ENCODE data around the gene CDC42.

Gene CDC42

DNA sequence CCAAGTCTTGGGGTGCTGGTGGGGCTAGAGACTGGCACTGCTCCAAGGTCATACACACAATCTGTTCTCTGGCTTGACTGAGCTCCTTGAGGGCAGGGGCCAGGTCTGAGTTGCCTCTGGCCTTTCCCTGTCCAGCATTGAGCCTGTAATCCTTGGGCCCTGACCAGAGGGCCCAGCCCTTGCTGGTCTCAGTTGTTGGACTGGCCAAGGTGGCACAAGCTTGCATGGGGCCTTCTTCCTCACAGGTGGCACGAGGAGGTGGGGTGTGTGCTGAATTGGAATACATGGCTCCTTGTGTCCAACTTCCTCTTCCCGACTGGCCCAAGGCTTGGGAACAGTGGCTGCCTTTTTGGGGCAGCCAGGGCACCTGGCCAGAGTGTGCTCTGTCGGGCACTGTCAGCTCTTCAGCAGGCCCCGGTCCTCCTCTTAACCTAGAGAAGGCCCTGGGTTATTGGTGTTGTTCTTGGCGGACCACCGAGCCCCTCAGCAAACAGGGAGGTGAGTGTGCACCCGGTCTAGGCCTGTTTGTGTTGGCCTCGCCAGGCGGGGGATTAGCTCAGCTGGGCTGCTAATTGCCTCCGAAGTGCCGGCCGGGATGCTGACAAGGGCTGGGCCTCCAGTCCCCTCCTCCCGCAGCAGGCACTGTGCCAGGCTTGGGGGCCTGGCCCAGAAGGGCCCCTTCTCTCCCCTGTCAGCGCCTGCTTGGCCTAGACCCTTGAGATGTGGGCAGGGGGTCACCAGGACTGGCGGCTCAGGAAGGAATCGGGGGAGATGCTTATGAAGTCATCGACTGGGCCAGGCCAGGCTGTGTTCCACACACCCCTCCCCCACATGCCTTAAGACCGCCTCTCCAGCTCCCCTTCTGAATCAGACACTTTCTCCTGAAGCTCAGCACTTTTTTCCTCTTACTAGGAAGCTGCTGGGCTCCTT lies 61.8 kb downstream of the CDC42 start:
- TF ChIP-seq, protein P1, sequence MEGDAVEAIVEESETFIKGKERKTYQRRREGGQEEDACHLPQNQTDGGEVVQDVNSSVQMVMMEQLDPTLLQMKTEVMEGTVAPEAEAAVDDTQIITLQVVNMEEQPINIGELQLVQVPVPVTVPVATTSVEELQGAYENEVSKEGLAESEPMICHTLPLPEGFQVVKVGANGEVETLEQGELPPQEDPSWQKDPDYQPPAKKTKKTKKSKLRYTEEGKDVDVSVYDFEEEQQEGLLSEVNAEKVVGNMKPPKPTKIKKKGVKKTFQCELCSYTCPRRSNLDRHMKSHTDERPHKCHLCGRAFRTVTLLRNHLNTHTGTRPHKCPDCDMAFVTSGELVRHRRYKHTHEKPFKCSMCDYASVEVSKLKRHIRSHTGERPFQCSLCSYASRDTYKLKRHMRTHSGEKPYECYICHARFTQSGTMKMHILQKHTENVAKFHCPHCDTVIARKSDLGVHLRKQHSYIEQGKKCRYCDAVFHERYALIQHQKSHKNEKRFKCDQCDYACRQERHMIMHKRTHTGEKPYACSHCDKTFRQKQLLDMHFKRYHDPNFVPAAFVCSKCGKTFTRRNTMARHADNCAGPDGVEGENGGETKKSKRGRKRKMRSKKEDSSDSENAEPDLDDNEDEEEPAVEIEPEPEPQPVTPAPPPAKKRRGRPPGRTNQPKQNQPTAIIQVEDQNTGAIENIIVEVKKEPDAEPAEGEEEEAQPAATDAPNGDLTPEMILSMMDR (IDR thresholded peaks at IDR 0.05; ENCODE audit: insufficient read depth, low read length, missing control alignments), result no peak
- no peak overlapping the region for H3K4me3 ChIP-seq (ENCODE audit: low read depth, low read length)
- no peak for DNase-seq (ENCODE audit: low read depth, low spot score)
- ChIA-PET POLR2A (no interaction called here), CTCF (interaction anchor here (1.0 to 2.8 kb wide), 4 partner anchors 9 to 302 kb away, joined by 3 to 20 read pairs (median 6); no protein-coding TSS in a partner anchor)

DNA sequence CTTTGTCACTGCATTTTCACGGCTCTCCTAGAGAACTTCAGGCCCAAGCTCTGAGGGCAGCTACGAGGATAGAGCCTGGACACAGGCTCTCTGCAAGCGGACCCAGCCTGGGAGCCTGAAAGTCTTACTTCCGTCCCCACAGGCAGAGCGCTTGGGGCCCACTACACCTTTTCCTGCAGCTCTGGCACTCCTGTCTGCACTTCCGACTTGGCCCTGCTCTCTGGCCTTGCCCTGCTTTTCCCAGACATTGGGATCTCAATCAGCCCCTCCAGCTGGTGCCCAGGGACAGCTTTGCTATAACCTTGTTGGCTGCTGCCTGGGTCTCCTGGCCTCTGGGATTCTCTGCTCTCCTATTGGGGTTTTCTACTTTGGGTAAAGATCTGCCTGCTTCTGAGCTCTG lies 62.8 kb downstream of the CDC42 start:
- no peak overlapping the region for H3K4me3 ChIP-seq (ENCODE audit: low read depth, low read length)
- no peak for DNase-seq (ENCODE audit: low read depth, low spot score)
- TF ChIP-seq, protein P1 (IDR thresholded peaks at IDR 0.05; ENCODE audit: insufficient read depth, low read length, missing control alignments), result no peak
- ChIA-PET CTCF (interaction anchor here (1.1 to 2.8 kb wide), 3 partner anchors 10 to 301 kb away, joined by 3 to 20 read pairs (median 10); no protein-coding TSS in a partner anchor), POLR2A (no interaction called here)

DNA sequence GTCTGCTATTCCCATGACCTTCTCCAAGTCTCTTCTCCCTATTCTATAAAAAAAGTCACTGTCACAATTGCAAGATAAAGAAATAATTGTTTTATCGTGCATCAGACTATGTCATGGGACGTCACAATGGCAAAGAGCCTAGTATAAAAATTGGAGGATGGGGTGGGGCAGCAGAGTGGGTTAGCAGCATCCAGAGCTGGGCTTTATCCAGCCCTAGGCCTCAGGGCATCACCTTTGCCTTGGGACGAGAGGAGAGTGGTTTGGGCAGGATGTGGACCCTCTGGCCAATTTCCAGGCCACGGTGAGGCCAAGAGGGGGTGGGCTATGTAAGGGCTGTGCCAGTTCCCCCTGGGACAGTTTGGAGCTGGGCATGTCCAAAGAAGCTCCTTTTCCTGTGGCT lies 64.7 kb downstream of the CDC42 start:
- POLR2A ChIA-PET, result no interaction called here
- CTCF ChIA-PET, result interaction anchor here (1.3 to 2.1 kb wide), 3 partner anchors 9 to 299 kb away, joined by 5 to 8 read pairs (median 6); no protein-coding TSS in a partner anchor
- TF ChIP-seq, protein P1 (IDR thresholded peaks at IDR 0.05; ENCODE audit: insufficient read depth, low read length, missing control alignments), result no peak
- DNase-seq (ENCODE audit: low read depth, low spot score), result no peak
- H3K4me3 ChIP-seq (ENCODE audit: low read depth, low read length), result no peak overlapping the region

DNA sequence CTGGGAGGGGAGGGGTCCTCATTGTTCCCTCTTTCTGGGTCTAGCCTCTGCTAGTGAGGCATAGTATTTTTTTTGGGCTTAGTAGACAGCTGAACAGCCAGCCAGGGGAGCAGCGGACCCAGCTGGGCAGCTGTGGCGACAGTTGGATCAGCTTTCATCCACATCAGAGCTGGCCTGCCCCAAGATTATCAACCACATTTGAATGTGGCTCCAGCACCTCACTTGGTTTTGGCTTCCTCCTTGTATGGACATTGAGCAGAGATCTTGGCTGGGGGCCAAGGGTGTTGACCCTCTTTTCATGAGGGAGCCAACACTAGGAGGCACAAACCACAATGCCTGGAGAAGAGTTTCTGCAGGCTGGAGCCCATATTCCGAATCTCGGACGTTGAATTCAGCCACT lies 65.3 kb downstream of the CDC42 start:
- POLR2A ChIA-PET, result no interaction called here
- no peak overlapping the region for H3K4me3 ChIP-seq (ENCODE audit: low read depth, low read length)
- DNase-seq (ENCODE audit: low read depth, low spot score), result no peak
- CTCF ChIA-PET, result interaction anchor here (1.3 to 2.1 kb wide), 3 partner anchors 9 to 299 kb away, joined by 5 to 8 read pairs (median 6); no protein-coding TSS in a partner anchor
- TF ChIP-seq, protein P1 (IDR thresholded peaks at IDR 0.05; ENCODE audit: insufficient read depth, low read length, missing control alignments), result no peak

DNA sequence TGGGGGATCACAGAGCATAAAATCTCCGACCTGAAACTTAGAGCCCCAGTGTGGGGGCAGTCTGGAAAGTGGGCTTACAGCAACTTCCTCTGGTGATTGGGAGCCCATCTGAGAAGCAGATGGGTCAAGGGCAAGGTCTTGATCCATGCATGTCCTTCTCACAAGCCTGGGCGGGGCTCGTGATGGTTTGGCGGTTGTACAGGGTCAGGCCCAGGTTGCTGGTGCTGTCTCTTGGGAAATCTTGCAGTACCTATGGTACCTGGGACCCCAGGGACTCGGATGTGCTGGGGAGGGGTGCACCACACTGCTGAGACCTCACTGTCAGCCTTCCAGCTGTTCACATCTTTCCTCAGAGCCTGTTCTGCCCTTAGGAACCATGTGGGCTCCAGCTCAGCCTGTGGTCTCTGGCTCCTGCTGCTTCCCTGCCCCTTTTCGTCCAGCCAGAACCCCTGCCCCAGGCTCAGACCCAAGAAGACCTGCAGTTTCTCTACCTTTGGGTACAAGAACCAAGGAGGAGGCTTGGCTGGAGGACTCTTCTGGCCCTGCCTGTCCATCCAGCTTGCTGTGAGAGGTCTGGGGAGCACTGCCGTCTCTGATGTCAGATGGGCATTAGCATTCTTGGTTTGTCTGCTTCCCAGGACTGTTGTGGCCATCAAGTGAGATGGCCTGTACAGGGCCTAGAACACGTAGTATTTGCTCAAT lies 65.9 kb downstream of the CDC42 start:
- ChIA-PET CTCF (interaction anchor here (1.3 to 2.1 kb wide), 3 partner anchors 10 to 298 kb away, joined by 5 to 8 read pairs (median 6); no protein-coding TSS in a partner anchor), POLR2A (no interaction called here)
- H3K4me3 ChIP-seq (ENCODE audit: low read depth, low read length), result no peak overlapping the region
- DNase-seq (ENCODE audit: low read depth, low spot score), result no peak
- TF ChIP-seq, protein P1 (IDR thresholded peaks at IDR 0.05; ENCODE audit: insufficient read depth, low read length, missing control alignments), result no peak

Measured in AG04449 (cell line).